Smooth muscle cell (in vitro differentiated cells): Measurements from ENCODE around the gene GP5. TPM values are rescaled to one million over a fixed set of nuclear protein-coding genes. Genes with fewer than 3 reads are reported as not detected.

Experiments
- DNase-seq: peaks from one replicate; lab custom pipeline; 2025; ENCODE audit not compliant: unreplicated experiment; lab: John Stamatoyannopoulos, UW
- H2AFZ ChIP-seq: fragments of 200-600 bp; sonication (generic); 2 replicates; pipeline ENCODE4 v1.6.0; 2016; ENCODE audit warnings: antibody characterized with exemption, low read depth, mild to moderate bottlenecking
- H3F3A ChIP-seq: fragments of 200-600 bp; sonication (generic); 2 replicates; pipeline ENCODE4 v1.6.0; 2017; ENCODE audit warnings: antibody characterized with exemption, low read depth
- H3K27ac ChIP-seq: fragments of 200-600 bp; sonication (generic); 2 replicates; pipeline ENCODE4 v1.5.1; 2016; ENCODE audit warnings: low read depth, mild to moderate bottlenecking
- H3K27me3 ChIP-seq: fragments of 200-600 bp; sonication (generic); 2 replicates; pipeline ENCODE4 v1.6.1; 2016; ENCODE audit warnings: low read depth, mild to moderate bottlenecking
- H3K36me3 ChIP-seq: fragments of 200-600 bp; sonication (generic); 2 replicates; pipeline ENCODE4 v1.5.1; 2016; ENCODE audit warnings: low read depth
- H3K4me1 ChIP-seq: fragments of 200-600 bp; sonication (generic); 2 replicates; pipeline ENCODE4 v1.5.1; 2016; ENCODE audit warnings: low read depth
- H3K4me2 ChIP-seq: fragments of 200-600 bp; sonication (generic); 2 replicates; pipeline ENCODE4 v1.6.0; 2016; ENCODE audit warnings: mild to moderate bottlenecking
- H3K4me3 ChIP-seq: fragments of 200-600 bp; sonication (generic); 2 replicates; pipeline ENCODE4 v1.5.1; 2016; ENCODE audit warnings: mild to moderate bottlenecking
- H3K79me2 ChIP-seq: fragments of 200-600 bp; sonication (generic); 2 replicates; pipeline ENCODE4 v1.6.0; 2016; ENCODE audit warnings: low read depth, mild to moderate bottlenecking
- H3K9ac ChIP-seq: fragments of 200-600 bp; sonication (generic); 2 replicates; pipeline ENCODE4 v1.6.0; 2016; ENCODE audit warnings: low read depth
- H3K9me3 ChIP-seq: fragments of 200-600 bp; sonication (generic); replicated peaks from 2 replicates; pipeline ENCODE4 v1.5.1; 2016; ENCODE audit warnings: low read depth
- H4K20me1 ChIP-seq: fragments of 200-600 bp; sonication (generic); 2 replicates; pipeline ENCODE4 v1.6.0; 2016; ENCODE audit warnings: low read depth
- WGBS: methylation state at CpG from one replicate; pipeline ENCODE4 v1.1.7; 2016; ENCODE audit warnings: low lambda C conversion rate; 5-methylcytosine and 5-hydroxymethylcytosine counted together
- polyA plus RNA-seq: library from polyadenylated mRNA; unstranded; fragments of >200 nt; fragmentation: Nextera tagmentation; extraction: Ambion mirVana; gene quantifications from 2 replicates; pipeline ENCODE4 v1.2.1, GENCODE V29; 2016
- total RNA-seq: library from RNA; depleted of rRNA; stranded (reverse); fragments of >200 nt; gene quantifications from 2 replicates; pipeline ENCODE4 v1.2.3, GENCODE V29; 2014
- TF ChIP-seq, protein P1 (sequence below): fragments of 200-600 bp; sonication (generic); IDR thresholded peaks from 2 replicates; pipeline ENCODE4 v1.5.1; 2017; ENCODE audit warnings: borderline replicate concordance, mild to moderate bottlenecking, antibody characterized with exemption; ENCODE audit not compliant: insufficient read depth, poor library complexity, severe bottlenecking

Gene GP5
- total and polyA plus RNA-seq, 2 experiments from 2014 or later = not detected

DNA sequence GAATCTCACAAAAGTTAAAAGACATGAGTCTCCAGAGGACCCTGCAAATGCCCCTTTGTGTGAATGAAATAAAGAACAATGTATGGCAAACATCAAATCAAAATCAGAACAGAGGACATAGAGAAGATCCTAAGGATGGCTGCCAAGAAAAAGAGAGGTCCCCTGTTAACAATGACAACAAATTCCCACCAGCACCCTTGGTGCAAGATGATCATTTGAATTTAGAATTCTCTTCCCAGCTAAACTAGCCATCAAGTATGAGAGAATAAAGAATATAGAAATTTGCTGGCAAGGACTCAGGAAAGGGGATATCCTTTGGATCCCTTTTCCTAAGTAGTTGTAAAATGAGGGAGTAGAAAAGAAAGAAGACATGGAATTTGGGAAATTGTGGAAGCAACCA lies 8.2 kb downstream of the GP5 start:
- H3K27ac ChIP-seq = no peak overlapping the region

DNA sequence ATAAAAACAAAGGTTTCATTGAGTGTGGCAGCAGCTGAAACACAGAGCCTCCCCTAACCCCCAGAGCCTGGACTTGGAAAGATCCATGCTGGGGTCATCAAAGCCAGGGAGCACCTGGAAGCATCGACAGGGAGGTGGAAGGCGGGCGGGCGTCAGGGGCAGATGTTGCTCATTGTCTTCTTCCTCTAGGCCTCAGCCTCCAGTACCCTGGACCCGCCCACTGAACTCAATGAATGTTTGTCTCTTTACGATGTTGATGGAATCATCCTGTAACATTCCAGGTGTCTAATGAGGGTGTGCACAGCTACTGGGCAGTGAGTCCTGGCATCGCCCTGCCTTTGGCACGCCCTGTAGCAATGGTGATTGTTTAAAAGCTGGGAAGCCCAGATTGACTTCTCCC lies 9.8 kb downstream of the GP5 start:
- H3K27ac ChIP-seq = no peak overlapping the region
- H3K4me3 ChIP-seq = no peak overlapping the region
- no peaks in the 10 kb centered on the region for H3K27me3 ChIP-seq
- H3K4me2 ChIP-seq = no peak overlapping the region
- H3K36me3 ChIP-seq = no peaks in the 10 kb centered on the region
- no peaks in the 10 kb centered on the region for H3F3A ChIP-seq
- H3K9me3 ChIP-seq = peaks cover 5% of the 10 kb centered on the region
- no peak for DNase-seq
- H4K20me1 ChIP-seq = no peaks in the 10 kb centered on the region
- TF ChIP-seq, protein P1, sequence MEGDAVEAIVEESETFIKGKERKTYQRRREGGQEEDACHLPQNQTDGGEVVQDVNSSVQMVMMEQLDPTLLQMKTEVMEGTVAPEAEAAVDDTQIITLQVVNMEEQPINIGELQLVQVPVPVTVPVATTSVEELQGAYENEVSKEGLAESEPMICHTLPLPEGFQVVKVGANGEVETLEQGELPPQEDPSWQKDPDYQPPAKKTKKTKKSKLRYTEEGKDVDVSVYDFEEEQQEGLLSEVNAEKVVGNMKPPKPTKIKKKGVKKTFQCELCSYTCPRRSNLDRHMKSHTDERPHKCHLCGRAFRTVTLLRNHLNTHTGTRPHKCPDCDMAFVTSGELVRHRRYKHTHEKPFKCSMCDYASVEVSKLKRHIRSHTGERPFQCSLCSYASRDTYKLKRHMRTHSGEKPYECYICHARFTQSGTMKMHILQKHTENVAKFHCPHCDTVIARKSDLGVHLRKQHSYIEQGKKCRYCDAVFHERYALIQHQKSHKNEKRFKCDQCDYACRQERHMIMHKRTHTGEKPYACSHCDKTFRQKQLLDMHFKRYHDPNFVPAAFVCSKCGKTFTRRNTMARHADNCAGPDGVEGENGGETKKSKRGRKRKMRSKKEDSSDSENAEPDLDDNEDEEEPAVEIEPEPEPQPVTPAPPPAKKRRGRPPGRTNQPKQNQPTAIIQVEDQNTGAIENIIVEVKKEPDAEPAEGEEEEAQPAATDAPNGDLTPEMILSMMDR = no peak
- no peaks in the 10 kb centered on the region for H3K79me2 ChIP-seq
- no peaks in the 10 kb centered on the region for H3K4me1 ChIP-seq
- H2AFZ ChIP-seq = no peak overlapping the region
- H3K9ac ChIP-seq = no peak overlapping the region
- 98% methylated on average over 8 of the region's 8 CpGs for WGBS

More for the DNA sequence above, 8.2 kb downstream of the GP5 start:
- H3K9ac ChIP-seq = no peak overlapping the region
- H3K79me2 ChIP-seq = no peaks in the 10 kb centered on the region
- H3K4me2 ChIP-seq = no peak overlapping the region
- H2AFZ ChIP-seq = no peak overlapping the region
- peaks cover 7% of the 10 kb centered on the region for H3F3A ChIP-seq
- no peak for DNase-seq
- H3K36me3 ChIP-seq = no peaks in the 10 kb centered on the region
- H4K20me1 ChIP-seq = no peaks in the 10 kb centered on the region
- peaks cover 5% of the 10 kb centered on the region for H3K9me3 ChIP-seq
- peaks cover 2% of the 10 kb centered on the region for H3K4me1 ChIP-seq
- no peak overlapping the region for H3K4me3 ChIP-seq
- H3K27me3 ChIP-seq = no peaks in the 10 kb centered on the region
- TF ChIP-seq, protein P1 = no peak

DNA sequence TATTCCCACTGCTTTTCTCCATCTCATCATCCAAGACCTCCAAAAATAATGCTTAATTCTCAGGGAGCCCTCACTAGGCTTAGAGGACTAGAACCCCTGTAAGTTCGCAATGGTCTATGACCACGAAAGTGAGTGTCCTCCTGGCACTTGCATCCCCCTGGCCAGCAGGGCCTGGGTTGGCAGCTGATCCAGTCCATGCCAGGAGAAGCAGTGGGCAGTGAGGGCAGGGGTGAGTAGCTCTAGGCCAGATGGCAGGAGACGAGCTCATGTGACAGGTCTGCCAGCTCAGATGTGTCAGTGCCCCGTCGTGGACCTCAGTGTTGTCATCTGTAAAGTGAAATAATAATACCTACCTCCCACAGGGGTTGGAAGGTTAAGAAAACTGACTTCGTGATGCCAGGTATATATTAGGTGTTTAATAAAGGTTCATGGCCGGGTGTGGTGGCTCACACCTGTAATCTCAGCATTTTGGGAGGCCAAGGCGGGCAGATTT lies 11.1 kb downstream of the GP5 start:
- H2AFZ ChIP-seq = no peak overlapping the region
- H3K9me3 ChIP-seq = peaks cover 5% of the 10 kb centered on the region
- no peak overlapping the region for H3K27ac ChIP-seq
- peaks cover 4% of the 10 kb centered on the region for H3K4me1 ChIP-seq
- 96% methylated on average over 8 of the region's 8 CpGs for WGBS
- H3K36me3 ChIP-seq = no peaks in the 10 kb centered on the region
- no peaks in the 10 kb centered on the region for H4K20me1 ChIP-seq
- H3F3A ChIP-seq = no peaks in the 10 kb centered on the region
- TF ChIP-seq, protein P1 = no peak
- no peak overlapping the region for H3K9ac ChIP-seq
- H3K4me2 ChIP-seq = no peak overlapping the region
- H3K27me3 ChIP-seq = no peaks in the 10 kb centered on the region
- no peaks in the 10 kb centered on the region for H3K79me2 ChIP-seq
- DNase-seq = no peak
- no peak overlapping the region for H3K4me3 ChIP-seq

DNA sequence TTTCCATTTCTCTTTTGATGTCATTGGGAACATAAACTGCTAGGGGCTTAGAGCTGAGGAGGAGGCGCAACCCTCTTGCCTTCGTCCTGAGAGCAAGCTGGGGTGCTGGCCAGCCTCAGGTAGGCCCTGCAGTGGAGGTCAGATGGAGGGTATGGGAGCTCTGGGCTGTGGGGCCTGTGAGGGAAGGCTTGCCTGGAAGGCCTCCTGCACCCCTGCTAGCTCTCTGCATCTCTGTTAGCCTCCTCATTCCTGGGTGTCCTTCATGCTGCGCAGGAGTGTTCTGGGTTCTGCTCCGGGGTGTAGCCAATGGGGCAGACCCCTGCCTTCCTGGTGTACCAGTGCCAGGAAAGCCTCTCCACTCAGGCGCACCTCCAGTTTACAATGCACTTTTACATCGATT lies 11.8 kb downstream of the GP5 start:
- Histone ChIP-seq H3K27me3 (no peaks in the 10 kb centered on the region), H4K20me1 (no peaks in the 10 kb centered on the region), H3K4me1 (peaks cover 8% of the 10 kb centered on the region), H3K9ac (no peak overlapping the region), H3K9me3 (peaks cover 5% of the 10 kb centered on the region), H3F3A (no peaks in the 10 kb centered on the region), H3K79me2 (no peaks in the 10 kb centered on the region), H3K36me3 (no peaks in the 10 kb centered on the region), H3K4me3 (no peak overlapping the region), H2AFZ (no peak overlapping the region), H3K4me2 (no peak overlapping the region), H3K27ac (no peak overlapping the region)
- no peak for DNase-seq
- 100% methylated on average over 6 of the region's 6 CpGs for WGBS
- TF ChIP-seq, protein P1 = no peak
